ENCODE measurements around the gene SH3RF2. TPM values are rescaled to one million over a fixed set of nuclear protein-coding genes. Genes with fewer than 3 reads are reported as not detected.

Gene SH3RF2
- total RNA-seq, 1 donor from 2014 or later, result not detected

GRCh38 chr5:146005264-146005663 lies 68.9 kb downstream of the SH3RF2 start:
- Mint-ChIP-seq H3K9me3 (ENCODE audit: unreplicated experiment) (no peaks in the 10 kb centered on the region), H3K4me3 (ENCODE audit: unreplicated experiment) (no peak overlapping the region), H3K27ac (ENCODE audit: unreplicated experiment) (no peak overlapping the region)

GRCh38 chr5:146005723-146006122 lies 69.3 kb downstream of the SH3RF2 start:
- DNase-seq, result no peak
- Mint-ChIP-seq H3K27ac (ENCODE audit: unreplicated experiment) (no peak overlapping the region), H3K4me1 (ENCODE audit: low read depth, unreplicated experiment) (no peaks in the 10 kb centered on the region), H3K36me3 (ENCODE audit: unreplicated experiment) (no peaks in the 10 kb centered on the region), H3K27me3 (ENCODE audit: unreplicated experiment) (peaks cover 2% of the 10 kb centered on the region), H3K9me3 (ENCODE audit: unreplicated experiment) (no peaks in the 10 kb centered on the region), H3K4me3 (ENCODE audit: unreplicated experiment) (no peak overlapping the region)
- TF ChIP-seq, protein P1, sequence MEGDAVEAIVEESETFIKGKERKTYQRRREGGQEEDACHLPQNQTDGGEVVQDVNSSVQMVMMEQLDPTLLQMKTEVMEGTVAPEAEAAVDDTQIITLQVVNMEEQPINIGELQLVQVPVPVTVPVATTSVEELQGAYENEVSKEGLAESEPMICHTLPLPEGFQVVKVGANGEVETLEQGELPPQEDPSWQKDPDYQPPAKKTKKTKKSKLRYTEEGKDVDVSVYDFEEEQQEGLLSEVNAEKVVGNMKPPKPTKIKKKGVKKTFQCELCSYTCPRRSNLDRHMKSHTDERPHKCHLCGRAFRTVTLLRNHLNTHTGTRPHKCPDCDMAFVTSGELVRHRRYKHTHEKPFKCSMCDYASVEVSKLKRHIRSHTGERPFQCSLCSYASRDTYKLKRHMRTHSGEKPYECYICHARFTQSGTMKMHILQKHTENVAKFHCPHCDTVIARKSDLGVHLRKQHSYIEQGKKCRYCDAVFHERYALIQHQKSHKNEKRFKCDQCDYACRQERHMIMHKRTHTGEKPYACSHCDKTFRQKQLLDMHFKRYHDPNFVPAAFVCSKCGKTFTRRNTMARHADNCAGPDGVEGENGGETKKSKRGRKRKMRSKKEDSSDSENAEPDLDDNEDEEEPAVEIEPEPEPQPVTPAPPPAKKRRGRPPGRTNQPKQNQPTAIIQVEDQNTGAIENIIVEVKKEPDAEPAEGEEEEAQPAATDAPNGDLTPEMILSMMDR (IDR thresholded peaks at IDR 0.05; ENCODE audit: partially characterized antibody, unreplicated experiment), result no peak

More at GRCh38 chr5:146005264-146005663, 68.9 kb downstream of the SH3RF2 start:
- TF ChIP-seq, protein P1 (IDR thresholded peaks at IDR 0.05; ENCODE audit: partially characterized antibody, unreplicated experiment), result no peak
- no peaks in the 10 kb centered on the region for H3K36me3 Mint-ChIP-seq (ENCODE audit: unreplicated experiment)
- no peaks in the 10 kb centered on the region for H3K27me3 Mint-ChIP-seq (ENCODE audit: unreplicated experiment)
- no peak for DNase-seq
- H3K4me1 Mint-ChIP-seq (ENCODE audit: low read depth, unreplicated experiment), result no peaks in the 10 kb centered on the region

DNA sequence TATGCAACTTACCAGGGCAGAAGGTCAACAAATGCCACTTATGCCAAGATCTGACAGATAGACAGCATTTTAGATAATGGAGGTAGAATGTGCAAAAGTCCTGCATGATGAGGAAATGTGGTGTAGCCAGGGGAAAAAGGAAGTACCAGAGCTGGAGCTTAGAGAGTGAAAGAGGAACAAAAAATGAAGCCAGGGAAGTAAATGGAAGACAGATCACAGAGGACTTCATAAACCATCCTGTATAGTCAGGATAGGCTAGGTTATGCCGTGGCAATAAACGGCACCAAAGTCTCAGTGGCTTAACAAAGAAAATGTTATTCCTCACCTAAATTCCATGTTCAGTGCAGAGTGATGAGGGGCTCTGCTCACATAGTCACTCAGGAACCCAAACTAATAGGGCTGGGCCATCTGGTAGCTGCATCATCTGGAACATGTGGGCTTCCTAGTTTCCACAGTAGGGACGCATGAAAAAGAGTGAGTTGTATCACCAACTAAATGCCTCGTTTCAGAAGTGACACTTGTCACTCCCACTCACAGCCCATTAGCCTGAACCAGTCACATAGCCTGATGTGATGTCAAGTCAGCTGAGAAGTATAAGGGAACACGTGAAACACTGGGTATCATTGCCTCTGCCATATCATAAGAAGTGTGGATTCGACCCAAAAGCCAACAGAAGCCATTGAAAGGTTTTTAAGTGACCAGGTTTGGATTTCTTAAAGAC lies 70.3 kb downstream of the SH3RF2 start:
- Mint-ChIP-seq H3K27ac (ENCODE audit: unreplicated experiment) (no peak overlapping the region), H3K36me3 (ENCODE audit: unreplicated experiment) (no peaks in the 10 kb centered on the region), H3K4me1 (ENCODE audit: low read depth, unreplicated experiment) (no peaks in the 10 kb centered on the region), H3K4me3 (ENCODE audit: unreplicated experiment) (no peak overlapping the region), H3K9me3 (ENCODE audit: unreplicated experiment) (peaks cover 3% of the 10 kb centered on the region), H3K27me3 (ENCODE audit: unreplicated experiment) (peaks cover 2% of the 10 kb centered on the region)
- TF ChIP-seq, protein P1 (IDR thresholded peaks at IDR 0.05; ENCODE audit: partially characterized antibody, unreplicated experiment), result no peak
- no peak for DNase-seq

DNA sequence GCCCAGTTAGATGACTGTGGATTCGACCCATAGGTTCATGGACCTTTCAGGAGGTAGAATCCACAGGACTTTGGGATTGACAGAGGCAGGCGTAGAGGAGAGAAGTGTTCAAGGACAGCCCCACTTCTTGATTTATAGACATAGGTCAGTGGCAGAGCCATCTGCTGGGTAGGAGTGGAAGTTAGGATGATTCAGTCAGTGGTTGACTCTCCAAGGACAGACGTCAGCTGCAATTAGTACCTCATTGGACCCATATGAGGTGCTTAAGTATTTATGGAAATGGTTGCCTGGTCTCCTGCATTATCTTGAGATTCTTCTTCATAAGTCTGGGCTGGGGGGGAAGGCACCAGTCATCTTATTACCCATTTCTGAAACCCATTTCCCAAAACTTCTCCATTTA lies 70.9 kb downstream of the SH3RF2 start:
- Mint-ChIP-seq H3K4me1 (ENCODE audit: low read depth, unreplicated experiment) (no peaks in the 10 kb centered on the region), H3K27me3 (ENCODE audit: unreplicated experiment) (peaks cover 2% of the 10 kb centered on the region), H3K27ac (ENCODE audit: unreplicated experiment) (no peak overlapping the region), H3K36me3 (ENCODE audit: unreplicated experiment) (no peaks in the 10 kb centered on the region), H3K9me3 (ENCODE audit: unreplicated experiment) (peaks cover 3% of the 10 kb centered on the region), H3K4me3 (ENCODE audit: unreplicated experiment) (no peak overlapping the region)
- no peak for DNase-seq
- TF ChIP-seq, protein P1 (IDR thresholded peaks at IDR 0.05; ENCODE audit: partially characterized antibody, unreplicated experiment), result no peak

- TF ChIP-seq, protein P1 (IDR thresholded peaks at IDR 0.05; ENCODE audit: partially characterized antibody, unreplicated experiment), result no peak
- Mint-ChIP-seq H3K27me3 (ENCODE audit: unreplicated experiment) (peaks cover 2% of the 10 kb centered on the region), H3K4me3 (ENCODE audit: unreplicated experiment) (no peak overlapping the region), H3K27ac (ENCODE audit: unreplicated experiment) (no peak overlapping the region), H3K36me3 (ENCODE audit: unreplicated experiment) (no peaks in the 10 kb centered on the region), H3K9me3 (ENCODE audit: unreplicated experiment) (peaks cover 3% of the 10 kb centered on the region), H3K4me1 (ENCODE audit: low read depth, unreplicated experiment) (no peaks in the 10 kb centered on the region)
- no peak for DNase-seq
Measured at GRCh38 chr5:146007989-146008388, 71.6 kb downstream of the SH3RF2 start.

Data from glutamatergic neuron (in vitro differentiated cells).